HCT116 (cell line): ENCODE data around the gene MED26. TPM values are rescaled to one million over a fixed set of nuclear protein-coding genes. Genes with fewer than 3 reads are reported as not detected.
A peak's percentile ranks its signal among the peaks of the same experiment; 100 is the strongest.

Source experiments
- ATAC-seq: fragments of 200-7000 bp; cut with Tn5 transposase; 2 replicates; pipeline ENCODE4 v1.9.1; 2020; ENCODE audit warnings: mild to moderate bottlenecking, moderate library complexity
- BruUV-seq: library from RNA; stranded (reverse); fragments of 400-500 nt; replicated peaks from 2 replicates; lab custom pipeline; 2021; lab: Mats Ljungman, UMichigan
- CTCF ChIA-PET: fragments of 300-600 bp; sonication (Branson Sonifier 250); formaldehyde crosslinking; loops from one replicate; lab custom pipeline; 2021; ENCODE audit warnings: antibody characterized with exemption; lab: Charles Lee
- POLR2A ChIA-PET: fragments of 300-600, 350-600 bp; sonication (Branson Sonifier 250); formaldehyde crosslinking; loops from one replicate; lab custom pipeline; 2021; ENCODE audit warnings: antibody characterized with exemption; lab: Charles Lee
- RAD21 ChIA-PET, 2 experiments: fragments of 300-600 bp; sonication (Branson Sonifier 250); formaldehyde crosslinking; loops; one replicate each; lab custom pipeline; 2023; ENCODE audit warnings: low total read pairs in 2 of 2; ENCODE audit not compliant: uncharacterized antibody in 2 of 2, unreplicated experiment in 2 of 2, low non-redundant PET in 1 of 2; lab: Charles Lee
- DNase-seq: peaks from one replicate; pipeline ENCODE4 v3.0.0-alpha.2; 2010; ENCODE audit warnings: low read depth, low spot score
- H2AFZ ChIP-seq: fragments of 200-600 bp; shearing (Covaris generic), sonication (generic); 2 replicates; pipeline ENCODE4 v1.6.1; 2017; ENCODE audit warnings: low read depth, mixed run types, mixed read lengths, antibody characterized with exemption, low read length; ENCODE audit not compliant: poor library complexity, severe bottlenecking
- H3K27ac ChIP-seq: 2 replicates; pipeline ENCODE4 v1.5.1; 2012; ENCODE audit warnings: low read depth, low read length
- H3K27me3 ChIP-seq: fragments of 200-600 bp; sonication (generic); 2 replicates; pipeline ENCODE4 v1.6.1; 2016; ENCODE audit warnings: mixed run types, low read length, mixed read lengths; ENCODE audit not compliant: insufficient read depth
- H3K36me3 ChIP-seq, 2 experiments: fragments of 200-500 bp in 1 of 2; fragments of 200-600 bp in 1 of 2; sonication (Bioruptor generic) in 1 of 2; sonication (generic) in 1 of 2; 2 replicates each; pipeline versions ENCODE4 v1.5.1 to v1.6.1; 2014 to 2016; ENCODE audit warnings: low read length in 2 of 2, inconsistent platforms in 1 of 2, mixed read lengths in 1 of 2, mixed run types in 1 of 2; ENCODE audit not compliant: insufficient read depth in 2 of 2, control insufficient read depth in 1 of 2
- H3K4me1 ChIP-seq, 2 experiments: fragments of 200-600 bp in 1 of 2; sonication (generic) in 1 of 2; 2 replicates each; pipeline versions ENCODE4 v1.5.1 to v1.6.1; 2012 to 2017; ENCODE audit warnings: low read length in 2 of 2, inconsistent platforms in 1 of 2, mild to moderate bottlenecking in 1 of 2, mixed read lengths in 1 of 2, mixed run types in 1 of 2, moderate library complexity in 1 of 2; ENCODE audit not compliant: insufficient read depth in 2 of 2, control insufficient read depth in 1 of 2
- H3K4me2 ChIP-seq: fragments of 200-600 bp; sonication (generic); 2 replicates; pipeline ENCODE4 v1.6.1; 2017; ENCODE audit warnings: mixed run types, low read length, mixed read lengths
- H3K4me3 ChIP-seq, 2 experiments: fragments of 200-600 bp in 1 of 2; sonication (generic) in 1 of 2; replicated peaks in 1 of 2; 2 replicates each; pipeline ENCODE4 v1.5.1; 2011 to 2016; ENCODE audit warnings: low read length in 2 of 2, control low read depth in 1 of 2, low read depth in 1 of 2, mild to moderate bottlenecking in 1 of 2, mixed read lengths in 1 of 2, mixed run types in 1 of 2
- H3K79me2 ChIP-seq: fragments of 200-600 bp; sonication (generic); 2 replicates; pipeline ENCODE4 v1.6.1; 2017; ENCODE audit warnings: mild to moderate bottlenecking, mixed run types, low read length, moderate library complexity, mixed read lengths; ENCODE audit not compliant: insufficient read depth
- H3K9ac ChIP-seq: fragments of 200-600 bp; sonication (generic); 2 replicates; pipeline ENCODE4 v1.6.1; 2016; ENCODE audit warnings: low read length, mixed read lengths
- H3K9me2 ChIP-seq: fragments of 200-600 bp; sonication (generic), shearing (Covaris generic); 2 replicates; pipeline ENCODE4 v1.6.1; 2017; ENCODE audit warnings: mixed run types, mild to moderate bottlenecking, moderate library complexity; ENCODE audit not compliant: insufficient read depth
- H3K9me3 ChIP-seq, 2 experiments: fragments of 200-500 bp in 1 of 2; fragments of 200-600 bp in 1 of 2; sonication (Bioruptor generic) in 1 of 2; sonication (generic) in 1 of 2; 2 replicates each; pipeline ENCODE4 v1.6.1; 2014 to 2017; ENCODE audit warnings: low read length in 2 of 2, mixed read lengths in 2 of 2, inconsistent platforms in 1 of 2, low read depth in 1 of 2, mild to moderate bottlenecking in 1 of 2, mixed run types in 1 of 2, moderate library complexity in 1 of 2; ENCODE audit not compliant: control insufficient read depth in 1 of 2, insufficient read depth in 1 of 2
- H4K20me1 ChIP-seq: fragments of 200-600 bp; sonication (generic), shearing (Covaris generic); 2 replicates; pipeline ENCODE4 v1.6.1; 2017; ENCODE audit warnings: mixed run types, mild to moderate bottlenecking, moderate library complexity; ENCODE audit not compliant: insufficient read depth
- ATF3 ChIP-seq: IDR thresholded peaks from 2 replicates; pipeline ENCODE4 v1.6.1; 2012
- CBX3 ChIP-seq: IDR thresholded peaks from 2 replicates; pipeline ENCODE4 v1.6.1; 2012; ENCODE audit warnings: low read depth
- EGR1 ChIP-seq: IDR thresholded peaks from 2 replicates; pipeline ENCODE4 v1.6.1; 2012; ENCODE audit warnings: low read depth
- EZH2 ChIP-seq: fragments of 200-600 bp; sonication (generic); IDR thresholded peaks from 2 replicates; pipeline ENCODE4 v1.6.1; 2017; ENCODE audit warnings: antibody characterized with exemption, mixed run types
- EZH2phosphoT487 ChIP-seq: fragments of 200-600 bp; IDR thresholded peaks from 2 replicates; pipeline ENCODE4 v1.6.1; 2018; ENCODE audit warnings: antibody characterized with exemption, borderline replicate concordance
- FOSL1 ChIP-seq: IDR thresholded peaks from 2 replicates; pipeline ENCODE4 v1.6.1; 2012; ENCODE audit warnings: low read depth
- JUND ChIP-seq: IDR thresholded peaks from 2 replicates; pipeline ENCODE4 v1.6.1; 2012
- POLR2A ChIP-seq: IDR thresholded peaks from 2 replicates; pipeline ENCODE4 v1.7.0; 2011; ENCODE audit warnings: borderline replicate concordance; ENCODE audit not compliant: insufficient read depth, insufficient read length; ENCODE audit errors: extremely low read depth
- POLR2AphosphoS5 ChIP-seq: IDR thresholded peaks from 2 replicates; pipeline ENCODE4 v1.6.1; 2011; ENCODE audit warnings: mild to moderate bottlenecking, low read depth, low read length, moderate library complexity
- RAD21 ChIP-seq: IDR thresholded peaks from 2 replicates; pipeline ENCODE4 v1.6.1; 2012; ENCODE audit warnings: low read depth, mild to moderate bottlenecking
- REST ChIP-seq: IDR thresholded peaks from 2 replicates; pipeline ENCODE4 v1.6.1; 2012; ENCODE audit warnings: low read depth
- SP1 ChIP-seq: IDR thresholded peaks from 2 replicates; pipeline ENCODE4 v1.6.1; 2012; ENCODE audit warnings: low read depth
- SRF ChIP-seq: IDR thresholded peaks from 2 replicates; pipeline ENCODE4 v1.6.1; 2012; ENCODE audit warnings: low read depth
- TCF7L2 ChIP-seq: IDR thresholded peaks from 2 replicates; pipeline ENCODE4 v1.7.0; 2011; ENCODE audit warnings: borderline replicate concordance, inconsistent platforms; ENCODE audit not compliant: insufficient read depth, insufficient read length; ENCODE audit errors: extremely low read depth
- ZBTB33 ChIP-seq: IDR thresholded peaks from 2 replicates; pipeline ENCODE4 v1.6.1; 2011; ENCODE audit warnings: mild to moderate bottlenecking, low read length, moderate library complexity; ENCODE audit not compliant: insufficient replicate concordance; ENCODE audit errors: extremely low read depth
- ZFX ChIP-seq: fragments of 450-650 bp; IDR thresholded peaks from 2 replicates; pipeline ENCODE4 v1.6.1; 2017
- ZNF274 ChIP-seq: fragments of 200-500 bp; sonication (Bioruptor generic); IDR thresholded peaks from 2 replicates; pipeline ENCODE4 v1.6.1; 2014; ENCODE audit warnings: mild to moderate bottlenecking, low read depth, low read length, inconsistent platforms
- intact Hi-C: fragments of 100-400 bp; cut with micrococcal nuclease; formaldehyde crosslinking; loops from 2 replicates; pipeline ENCODE4 v1.10.0; 2022
- total RNA-seq: library from RNA; stranded (reverse); gene quantifications from one replicate; pipeline ENCODE4 v1.2.1, GENCODE V29; 2021; ENCODE audit not compliant: unreplicated experiment

The MED26 gene
- total RNA-seq, 1 experiment from 2014 or later: 13.3 TPM

GRCh38 chr19:16660763-16661479, 32.9 kb upstream of the MED26 start, which contains the start of gene TMEM38A:
TMEM38A (plus strand) TSS chr19:16661139; CDS start chr19:16661218, 79 bp downstream.
- Histone ChIP-seq H3K9ac (peak within 1 kb of the TSS; percentile 91), H3K27ac (peak within 1 kb of the TSS; percentile 95), H3K9me2 (no peaks in the 10 kb centered on the region), H2AFZ (peak within 1 kb of the TSS; percentile 77), H3K27me3 (no peaks in the 10 kb centered on the region), H3K79me2 (peaks cover 52% of the 10 kb centered on the region), H3K4me2 (peak within 1 kb of the TSS; percentile 99), H3K9me3 (no peaks in the 10 kb centered on the region), H3K36me3 (peaks cover 12 to 18% of the 10 kb centered on the region in 2 experiments; a peak in 2 of 4 replicates), H3K4me3 (peak within 1 kb of the TSS; percentile 93 to 94), H4K20me1 (peaks cover 4% of the 10 kb centered on the region; the same call in 1 of the 2 replicates), H3K4me1 (peaks cover 4 to 21% of the 10 kb centered on the region in 2 experiments)
- ChIA-PET CTCF (interaction anchor here (1.2 kb wide), 1 partner anchor 13 kb away, joined by 3 read pairs; no protein-coding TSS in a partner anchor), POLR2A (interaction anchor here (1.3 to 1.5 kb wide), 3 partner anchors 9 to 24 kb away, joined by 5 read pairs; no protein-coding TSS in a partner anchor), RAD21 (no interaction called here)
- ATAC-seq (peak; percentile 49), DNase-seq (no peak)
- BruUV-seq: no TSS peak
- TF ChIP-seq TCF7L2: no peak
- peak; percentile 67 for TF ChIP-seq POLR2AphosphoS5
- peak; percentile 14 for TF ChIP-seq POLR2A
- TF ChIP-seq EGR1: peak; percentile 69; the same call in 1 of the 2 replicates
- no peak for TF ChIP-seq ZBTB33
- no peak for TF ChIP-seq REST
- no peak for TF ChIP-seq RAD21
- no peak for TF ChIP-seq ATF3
- no peak for TF ChIP-seq CBX3
- no peak for TF ChIP-seq SRF
- no peak for TF ChIP-seq JUND
- no peak for TF ChIP-seq EZH2phosphoT487
- TF ChIP-seq FOSL1: no peak
- TF ChIP-seq ZNF274: no peak
- TF ChIP-seq SP1: no peak
- TF ChIP-seq ZFX: peak; percentile 26; the same call in 1 of the 2 replicates
- no peak for TF ChIP-seq EZH2
- intact Hi-C loops: no loop called here
